Mesothelial cell of epicardium (in vitro differentiated cells): ENCODE results near the gene SUSD4. TPM values are rescaled to one million over a fixed set of nuclear protein-coding genes. Genes with fewer than 3 reads are reported as not detected.

Experiments used
- DNase-seq, 2 experiments: peaks; one replicate each; pipeline ENCODE4 v3.0.0; 2021; ENCODE audit warnings: low spot score in 2 of 2; ENCODE audit not compliant: unreplicated experiment in 2 of 2
- H3K27ac Mint-ChIP-seq: 2 replicates; pipeline ENCODE4 v1.8.0; 2021; ENCODE audit warnings: mixed read lengths
- H3K27me3 Mint-ChIP-seq: 2 replicates; pipeline ENCODE4 v1.8.0; 2021; ENCODE audit warnings: low read depth, mixed read lengths
- H3K36me3 Mint-ChIP-seq: 2 replicates; pipeline ENCODE4 v1.8.0; 2021; ENCODE audit warnings: mixed read lengths
- H3K4me1 Mint-ChIP-seq: 2 replicates; pipeline ENCODE4 v1.8.0; 2021; ENCODE audit warnings: mixed read lengths
- H3K4me3 Mint-ChIP-seq: 2 replicates; pipeline ENCODE4 v1.8.0; 2021; ENCODE audit warnings: mild to moderate bottlenecking, moderate library complexity, mixed read lengths
- H3K9me3 Mint-ChIP-seq: 2 replicates; pipeline ENCODE4 v1.8.0; 2021; ENCODE audit warnings: mixed read lengths
- CTCF ChIP-seq: fragments of 200-600 bp; sonication (generic); IDR thresholded peaks from one replicate; pipeline ENCODE4 v1.5.0; 2021; ENCODE audit warnings: antibody characterized with exemption; ENCODE audit not compliant: unreplicated experiment
- total RNA-seq: library from RNA; stranded (reverse); gene quantifications from 3 replicates; pipeline ENCODE4 v1.2.1, GENCODE V29; 2021

SUSD4 gene
- total RNA-seq, 1 donor from 2014 or later: 0.40 TPM

GRCh38 chr1:223346311-223346710, 17.7 kb downstream of the SUSD4 start:
- peaks cover 29% of the 10 kb centered on the region for H3K27me3 Mint-ChIP-seq
- no peaks in the 10 kb centered on the region for H3K9me3 Mint-ChIP-seq
- no peak overlapping the region for H3K27ac Mint-ChIP-seq
- no peak for TF ChIP-seq CTCF
- no peaks in the 10 kb centered on the region for H3K36me3 Mint-ChIP-seq
- no peak overlapping the region for H3K4me3 Mint-ChIP-seq
- no peak for DNase-seq
- no peaks in the 10 kb centered on the region for H3K4me1 Mint-ChIP-seq

- Mint-ChIP-seq H3K4me3 (no peak overlapping the region), H3K36me3 (no peaks in the 10 kb centered on the region), H3K4me1 (no peaks in the 10 kb centered on the region), H3K9me3 (no peaks in the 10 kb centered on the region), H3K27me3 (peaks cover 25% of the 10 kb centered on the region), H3K27ac (no peak overlapping the region)
- no peak for DNase-seq
- TF ChIP-seq CTCF: no peak
These were observed 18.3 kb downstream of the SUSD4 start for GRCh38 chr1:223345720-223346119.

GRCh38 chr1:223344491-223344890, 19.5 kb downstream of the SUSD4 start:
- H3K9me3 Mint-ChIP-seq: no peaks in the 10 kb centered on the region
- peaks cover 2% of the 10 kb centered on the region for H3K4me1 Mint-ChIP-seq
- H3K27me3 Mint-ChIP-seq: peaks cover 14% of the 10 kb centered on the region
- TF ChIP-seq CTCF: no peak
- H3K27ac Mint-ChIP-seq: no peak overlapping the region
- H3K4me3 Mint-ChIP-seq: no peak overlapping the region
- H3K36me3 Mint-ChIP-seq: no peaks in the 10 kb centered on the region
- no peak for DNase-seq

GRCh38 chr1:223343692-223344091, 20.3 kb downstream of the SUSD4 start:
- Mint-ChIP-seq H3K36me3 (no peaks in the 10 kb centered on the region), H3K27ac (no peak overlapping the region), H3K27me3 (peaks cover 14% of the 10 kb centered on the region), H3K4me1 (peaks cover 2% of the 10 kb centered on the region), H3K4me3 (no peak overlapping the region), H3K9me3 (no peaks in the 10 kb centered on the region)
- no peak for TF ChIP-seq CTCF
- DNase-seq: no peak

- Mint-ChIP-seq H3K36me3 (no peaks in the 10 kb centered on the region), H3K27ac (no peak overlapping the region), H3K4me1 (peaks cover 2% of the 10 kb centered on the region), H3K4me3 (no peak overlapping the region), H3K27me3 (peaks cover 27% of the 10 kb centered on the region), H3K9me3 (no peaks in the 10 kb centered on the region)
- no peak for DNase-seq
- no peak for TF ChIP-seq CTCF
These were observed 22.9 kb downstream of the SUSD4 start for GRCh38 chr1:223341121-223341520.

DNA sequence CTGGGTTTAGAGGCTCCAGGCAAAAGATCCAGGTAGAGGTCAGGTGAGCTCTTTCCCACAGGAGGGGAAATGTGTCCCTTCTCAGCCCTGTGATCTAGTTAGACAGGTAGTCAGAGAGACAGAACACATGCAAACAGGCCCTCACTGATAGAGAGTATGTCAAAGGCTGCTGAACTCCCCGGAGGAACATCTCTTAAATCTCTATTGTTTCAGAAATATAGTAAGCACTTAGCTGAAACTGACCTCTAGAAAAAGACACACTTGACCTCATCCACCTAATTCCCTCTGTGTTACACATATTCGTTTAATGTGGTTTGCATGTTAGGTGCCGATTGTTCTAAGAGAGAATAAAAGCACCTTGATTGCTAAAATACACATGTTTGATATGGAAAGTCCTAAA, 23.3 kb downstream of the SUSD4 start:
- no peak for TF ChIP-seq CTCF
- Mint-ChIP-seq H3K36me3 (no peaks in the 10 kb centered on the region), H3K4me3 (no peak overlapping the region), H3K27ac (no peak overlapping the region), H3K4me1 (peaks cover 2% of the 10 kb centered on the region), H3K27me3 (peaks cover 27% of the 10 kb centered on the region), H3K9me3 (no peaks in the 10 kb centered on the region)
- DNase-seq: no peak
